ENCODE data around the gene POLL.

The POLL gene

DNA sequence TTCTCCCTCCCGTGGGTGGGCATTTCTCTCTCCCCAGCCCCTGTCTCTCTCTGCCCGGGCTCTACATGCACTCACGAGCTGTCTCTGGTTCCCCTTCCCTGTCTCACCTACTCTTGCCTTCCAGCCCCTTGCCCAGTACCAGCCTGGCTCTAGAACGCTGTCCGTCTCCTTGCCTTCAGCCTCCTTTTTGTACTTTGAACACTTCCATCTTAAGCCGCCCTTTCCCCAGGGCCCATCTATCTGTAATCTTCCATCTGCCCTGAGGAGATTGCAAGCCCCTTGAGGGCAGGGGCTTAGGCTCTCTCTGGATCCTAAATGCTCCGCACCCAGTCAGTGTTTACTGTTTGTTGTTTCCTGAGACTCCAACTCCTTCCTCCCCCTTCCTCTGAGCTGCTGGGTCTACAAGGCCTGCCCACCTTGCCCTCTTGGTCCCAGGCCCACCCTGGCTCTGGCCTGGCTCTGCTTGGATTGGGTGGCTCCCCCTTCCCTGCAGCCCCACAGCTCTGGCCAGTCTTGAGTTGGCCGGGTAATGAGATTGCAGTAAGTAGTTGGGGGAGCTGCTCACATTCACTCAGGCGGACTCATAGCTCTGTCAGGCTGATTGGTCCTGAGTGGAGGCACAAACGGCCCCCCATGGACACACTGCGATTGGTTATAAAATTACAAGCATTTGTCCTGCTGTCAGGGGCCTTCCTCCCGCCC is 28.3 kb downstream of the POLL start:
- DNase-seq: no peak

GRCh38 chr10:101558671-101559595 is 29.1 kb downstream of the POLL start:
- DNase-seq: no peak

- DNase-seq: no peak
These were observed 29.9 kb downstream of the POLL start for GRCh38 chr10:101558204-101558603.

- no peak for DNase-seq
These were observed 30.5 kb downstream of the POLL start for GRCh38 chr10:101557541-101557940.

DNA sequence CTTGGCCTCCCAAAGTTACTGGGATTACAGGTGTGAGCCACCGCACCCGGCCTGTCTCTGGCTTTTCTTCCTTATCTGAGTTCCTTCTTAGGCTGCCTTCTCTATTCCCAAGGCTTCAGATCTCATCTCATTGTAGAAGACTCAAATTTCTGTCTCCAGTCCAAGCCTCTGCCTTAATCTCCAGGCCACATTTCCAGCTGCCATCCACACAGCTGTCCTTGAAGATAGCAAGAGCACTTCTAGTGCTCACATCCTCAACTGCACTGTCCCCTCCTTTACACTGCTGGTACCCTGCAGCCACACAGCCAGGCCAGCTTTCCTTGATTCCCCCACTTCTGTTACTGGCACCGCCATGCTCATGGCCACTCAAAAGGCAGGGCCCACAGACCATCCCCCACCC is 35.6 kb downstream of the POLL start:
- DNase-seq: no peak

GRCh38 chr10:101550965-101551364 is 37.1 kb downstream of the POLL start:
- DNase-seq: no peak

- DNase-seq: no peak
These were observed 42.2 kb downstream of the POLL start for GRCh38 chr10:101545898-101546297.

- no peak for DNase-seq
These were observed 49.6 kb downstream of the POLL start for GRCh38 chr10:101538446-101538845.

- DNase-seq: no peak
These were observed 51.3 kb downstream of the POLL start for GRCh38 chr10:101536800-101537199.

DNA sequence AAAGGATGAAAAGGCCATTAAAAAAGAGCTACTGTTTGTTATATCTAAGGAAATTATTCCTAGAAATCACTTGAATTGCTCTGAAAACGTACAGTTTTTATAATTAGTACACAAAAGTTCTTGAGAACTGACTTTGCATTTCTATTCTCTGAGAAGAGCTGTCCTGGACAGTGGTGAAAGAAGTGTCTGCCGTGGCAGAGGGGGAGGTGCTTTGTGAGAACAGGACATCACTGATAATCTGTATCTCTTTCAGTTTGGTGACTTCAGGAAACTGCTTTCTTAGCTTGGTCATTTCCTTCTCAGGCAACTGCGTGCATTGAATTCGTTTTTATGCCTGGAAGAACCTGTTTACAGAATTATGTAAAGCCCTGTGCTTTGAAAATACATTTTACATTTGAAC is 52.1 kb downstream of the POLL start:
- no peak for DNase-seq

GRCh38 chr10:101529725-101530553 is 58.1 kb downstream of the POLL start:
- no peak for DNase-seq

- no peak for DNase-seq
These were observed 58.9 kb downstream of the POLL start for GRCh38 chr10:101529207-101529606.

Data from stimulated activated CD4-positive, alpha-beta T cell treated with anti-CD3 and anti-CD28 coated beads, Interleukin-4, amount 100 ng/mL, for 4 hours (primary cell).